Measurements from ENCODE around the gene CALR3. TPM values are rescaled to one million over a fixed set of nuclear protein-coding genes. Genes with fewer than 3 reads are reported as not detected.

Gene CALR3
- total and polyA plus RNA-seq, 4 donors, result 0.05 to 0.08 TPM; not detected in 2

DNA sequence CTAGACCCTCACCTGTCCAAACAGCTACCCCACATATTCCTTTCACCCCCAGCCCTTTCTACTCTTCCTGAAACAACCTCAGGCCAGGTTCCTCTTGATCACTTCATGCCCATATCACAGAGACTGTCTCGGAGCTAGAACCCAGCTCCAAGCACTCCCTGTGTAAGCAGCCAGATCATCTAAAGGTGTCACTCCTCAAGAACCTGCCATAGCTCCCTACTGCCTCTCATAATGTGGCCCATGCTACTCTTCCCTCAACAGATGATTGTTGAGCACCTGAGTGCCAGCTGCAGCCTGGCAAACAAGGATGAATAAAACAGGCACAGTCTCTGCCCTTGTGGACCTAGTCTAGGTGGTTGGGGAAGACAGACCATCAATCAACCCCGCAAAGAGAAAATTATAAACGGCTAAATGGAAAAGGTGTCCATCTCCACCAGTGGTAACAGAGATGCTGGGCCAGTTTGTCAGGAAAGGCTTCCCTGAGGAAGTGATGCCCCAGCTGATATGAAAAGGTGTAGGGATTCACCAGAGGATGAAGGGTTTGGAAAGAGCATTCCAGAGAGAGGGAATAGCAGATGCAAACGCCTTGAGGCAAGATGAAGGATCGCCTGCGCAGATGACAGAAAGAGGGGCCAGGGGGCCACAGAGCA, 32.5 kb downstream of the CALR3 start:
- H3K9ac ChIP-seq (ENCODE audit: low read depth in 1 of 2, low read length in 2 of 2), result no peak overlapping the region
- peaks cover 9 to 43% (median 31%) of the 10 kb centered on the region in 4 donors for H3K4me1 ChIP-seq (ENCODE audit: control insufficient read depth in 4 of 4, insufficient read depth in 4 of 4, low read length in 3 of 4)
- peak overlapping the region; percentile 43 to 65 for H3K27ac ChIP-seq (ENCODE audit: low read depth in 1 of 2, low read length in 2 of 2)
- TF ChIP-seq FOXA1 (IDR thresholded peaks at IDR 0.05), result no peak
- TF ChIP-seq JUND (IDR thresholded peaks at IDR 0.05), result no peak
- TF ChIP-seq HNF4A (conservative IDR thresholded peaks at IDR 0.05), result no peak
- TF ChIP-seq GABPA (IDR thresholded peaks at IDR 0.05 in 1 of 2, conservative IDR thresholded peaks at IDR 0.05 in 1 of 2), result no peak
- TF ChIP-seq YY1 (IDR thresholded peaks at IDR 0.05), result no peak
- TF ChIP-seq RXRA (IDR thresholded peaks at IDR 0.05), result no peak
- TF ChIP-seq TAF1 (conservative IDR thresholded peaks at IDR 0.05), result no peak
- TF ChIP-seq FOXA2 (IDR thresholded peaks at IDR 0.05), result no peak
- no peak for TF ChIP-seq NR2F2 (IDR thresholded peaks at IDR 0.05)
- TF ChIP-seq, protein P1, sequence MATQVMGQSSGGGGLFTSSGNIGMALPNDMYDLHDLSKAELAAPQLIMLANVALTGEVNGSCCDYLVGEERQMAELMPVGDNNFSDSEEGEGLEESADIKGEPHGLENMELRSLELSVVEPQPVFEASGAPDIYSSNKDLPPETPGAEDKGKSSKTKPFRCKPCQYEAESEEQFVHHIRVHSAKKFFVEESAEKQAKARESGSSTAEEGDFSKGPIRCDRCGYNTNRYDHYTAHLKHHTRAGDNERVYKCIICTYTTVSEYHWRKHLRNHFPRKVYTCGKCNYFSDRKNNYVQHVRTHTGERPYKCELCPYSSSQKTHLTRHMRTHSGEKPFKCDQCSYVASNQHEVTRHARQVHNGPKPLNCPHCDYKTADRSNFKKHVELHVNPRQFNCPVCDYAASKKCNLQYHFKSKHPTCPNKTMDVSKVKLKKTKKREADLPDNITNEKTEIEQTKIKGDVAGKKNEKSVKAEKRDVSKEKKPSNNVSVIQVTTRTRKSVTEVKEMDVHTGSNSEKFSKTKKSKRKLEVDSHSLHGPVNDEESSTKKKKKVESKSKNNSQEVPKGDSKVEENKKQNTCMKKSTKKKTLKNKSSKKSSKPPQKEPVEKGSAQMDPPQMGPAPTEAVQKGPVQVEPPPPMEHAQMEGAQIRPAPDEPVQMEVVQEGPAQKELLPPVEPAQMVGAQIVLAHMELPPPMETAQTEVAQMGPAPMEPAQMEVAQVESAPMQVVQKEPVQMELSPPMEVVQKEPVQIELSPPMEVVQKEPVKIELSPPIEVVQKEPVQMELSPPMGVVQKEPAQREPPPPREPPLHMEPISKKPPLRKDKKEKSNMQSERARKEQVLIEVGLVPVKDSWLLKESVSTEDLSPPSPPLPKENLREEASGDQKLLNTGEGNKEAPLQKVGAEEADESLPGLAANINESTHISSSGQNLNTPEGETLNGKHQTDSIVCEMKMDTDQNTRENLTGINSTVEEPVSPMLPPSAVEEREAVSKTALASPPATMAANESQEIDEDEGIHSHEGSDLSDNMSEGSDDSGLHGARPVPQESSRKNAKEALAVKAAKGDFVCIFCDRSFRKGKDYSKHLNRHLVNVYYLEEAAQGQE (IDR thresholded peaks at IDR 0.05), result no peak
- TF ChIP-seq, protein P2, sequence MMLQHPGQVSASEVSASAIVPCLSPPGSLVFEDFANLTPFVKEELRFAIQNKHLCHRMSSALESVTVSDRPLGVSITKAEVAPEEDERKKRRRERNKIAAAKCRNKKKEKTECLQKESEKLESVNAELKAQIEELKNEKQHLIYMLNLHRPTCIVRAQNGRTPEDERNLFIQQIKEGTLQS (IDR thresholded peaks at IDR 0.05), result no peak
- no peak overlapping the region for H3K4me3 ChIP-seq (ENCODE audit: low read depth in 1 of 3, low read length in 3 of 3)
- no peaks in the 10 kb centered on the region for H3K36me3 ChIP-seq (ENCODE audit: control insufficient read depth in 4 of 4, insufficient read depth in 3 of 4, low read depth in 1 of 4, low read length in 3 of 4)
- WGBS, result 86% methylated on average over 6 of the region's 6 CpGs
- no peak for DNase-seq (ENCODE audit: low spot score)
- no peaks in the 10 kb centered on the region for H3K9me3 ChIP-seq (ENCODE audit: control insufficient read depth in 4 of 4, low read length in 3 of 4)
- H3K27me3 ChIP-seq (ENCODE audit: control insufficient read depth in 4 of 4, insufficient read depth in 4 of 4, low read length in 3 of 4), result no peaks in the 10 kb centered on the region

DNA sequence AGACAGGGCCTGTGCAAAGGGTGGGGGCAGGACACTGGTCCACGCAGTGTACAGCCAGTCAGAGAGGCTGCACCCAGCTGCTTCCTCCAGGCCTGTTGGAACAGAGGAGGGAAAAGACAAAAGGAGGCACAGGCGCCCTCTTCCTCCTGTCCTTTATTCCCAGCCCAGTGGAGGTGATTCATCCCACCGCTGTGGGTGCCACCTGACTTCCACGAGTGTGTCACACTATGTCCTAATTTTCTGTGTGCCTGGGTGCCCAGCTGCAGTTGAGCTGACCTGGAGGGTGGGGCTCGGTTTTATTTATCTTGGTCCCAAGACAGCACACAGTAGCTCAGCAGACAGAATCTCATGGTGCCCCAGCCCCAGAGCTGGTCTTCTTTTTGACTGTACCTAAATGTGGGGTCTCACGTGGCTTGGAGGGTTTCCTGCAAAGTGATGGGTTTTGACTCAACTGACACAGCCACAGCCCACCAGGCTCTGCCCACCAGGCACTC, 33.2 kb downstream of the CALR3 start:
- no peaks in the 10 kb centered on the region for H3K9me3 ChIP-seq (ENCODE audit: control insufficient read depth in 4 of 4, low read length in 3 of 4)
- no peak overlapping the region for H3K9ac ChIP-seq (ENCODE audit: low read depth in 1 of 2, low read length in 2 of 2)
- peak overlapping the region; percentile 53 to 65 for H3K27ac ChIP-seq (ENCODE audit: low read depth in 1 of 2, low read length in 2 of 2)
- no peaks in the 10 kb centered on the region for H3K36me3 ChIP-seq (ENCODE audit: control insufficient read depth in 4 of 4, insufficient read depth in 3 of 4, low read depth in 1 of 4, low read length in 3 of 4)
- H3K4me3 ChIP-seq (ENCODE audit: low read depth in 1 of 3, low read length in 3 of 3), result no peak overlapping the region
- H3K27me3 ChIP-seq (ENCODE audit: control insufficient read depth in 4 of 4, insufficient read depth in 4 of 4, low read length in 3 of 4), result no peaks in the 10 kb centered on the region
- TF ChIP-seq RXRA (IDR thresholded peaks at IDR 0.05), result peak in 1 of 2 donors; percentile 83
- peak; percentile 16 for TF ChIP-seq YY1 (IDR thresholded peaks at IDR 0.05)
- TF ChIP-seq TAF1 (conservative IDR thresholded peaks at IDR 0.05), result no peak
- peak; percentile 8 to 66 for TF ChIP-seq HNF4A (conservative IDR thresholded peaks at IDR 0.05)
- peak; percentile 16 for TF ChIP-seq SP1 (IDR thresholded peaks at IDR 0.05)
- TF ChIP-seq, protein P3, sequence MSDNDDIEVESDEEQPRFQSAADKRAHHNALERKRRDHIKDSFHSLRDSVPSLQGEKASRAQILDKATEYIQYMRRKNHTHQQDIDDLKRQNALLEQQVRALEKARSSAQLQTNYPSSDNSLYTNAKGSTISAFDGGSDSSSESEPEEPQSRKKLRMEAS (IDR thresholded peaks at IDR 0.05), result no peak
- TF ChIP-seq JUND (IDR thresholded peaks at IDR 0.05), result peak in 1 of 2 donors; percentile 86
- peaks cover 9 to 44% (median 33%) of the 10 kb centered on the region in 4 donors for H3K4me1 ChIP-seq (ENCODE audit: control insufficient read depth in 4 of 4, insufficient read depth in 4 of 4, low read length in 3 of 4)
- DNase-seq (ENCODE audit: low spot score), result no peak
- 56% methylated on average over 6 of the region's 6 CpGs for WGBS

DNA sequence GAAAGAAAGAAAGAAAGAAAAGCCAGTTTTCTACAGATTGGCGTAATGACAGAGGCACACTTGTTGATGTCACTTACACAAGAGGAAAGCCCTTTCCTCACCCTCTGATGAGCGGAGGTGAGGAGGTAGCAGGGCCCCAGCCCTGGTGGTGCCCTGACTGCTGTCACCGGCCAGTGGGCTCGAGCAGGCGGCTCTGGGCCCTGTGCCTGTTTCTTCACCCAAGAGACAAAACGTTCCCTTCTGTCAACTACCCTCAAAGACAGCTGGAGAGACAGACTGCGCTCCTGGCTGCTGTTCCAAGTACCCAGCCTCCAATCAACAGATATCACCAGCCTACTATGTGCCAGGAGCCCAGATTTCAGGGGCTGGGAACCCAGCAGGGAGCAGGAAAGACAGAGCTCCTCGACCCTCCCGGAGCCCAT, 34.3 kb downstream of the CALR3 start:
- Histone ChIP-seq H3K36me3 (ENCODE audit: control insufficient read depth in 4 of 4, insufficient read depth in 3 of 4, low read depth in 1 of 4, low read length in 3 of 4) (no peaks in the 10 kb centered on the region), H3K9me3 (ENCODE audit: control insufficient read depth in 4 of 4, low read length in 3 of 4) (no peaks in the 10 kb centered on the region), H3K9ac (ENCODE audit: low read depth in 1 of 2, low read length in 2 of 2) (no peak overlapping the region), H3K4me1 (ENCODE audit: control insufficient read depth in 4 of 4, insufficient read depth in 4 of 4, low read length in 3 of 4) (peaks cover 12 to 53% (median 37%) of the 10 kb centered on the region in 4 donors), H3K27me3 (ENCODE audit: control insufficient read depth in 4 of 4, insufficient read depth in 4 of 4, low read length in 3 of 4) (no peaks in the 10 kb centered on the region), H3K4me3 (ENCODE audit: low read depth in 1 of 3, low read length in 3 of 3) (no peak overlapping the region), H3K27ac (ENCODE audit: low read depth in 1 of 2, low read length in 2 of 2) (peak overlapping the region; percentile 53 to 65)
- WGBS, result 71% methylated on average over 9 of the region's 9 CpGs
- no peak for DNase-seq (ENCODE audit: low spot score)
- no peak for TF ChIP-seq FOXA2 (IDR thresholded peaks at IDR 0.05)
- TF ChIP-seq, protein P2 (IDR thresholded peaks at IDR 0.05), result no peak
- TF ChIP-seq FOXA1 (IDR thresholded peaks at IDR 0.05), result no peak
- no peak for TF ChIP-seq SP1 (IDR thresholded peaks at IDR 0.05)
- TF ChIP-seq EGR1 (IDR thresholded peaks at IDR 0.05; ENCODE audit: low read depth in 2 of 2), result no peak
- no peak for TF ChIP-seq YY1 (IDR thresholded peaks at IDR 0.05)
- no peak for TF ChIP-seq NR2F2 (IDR thresholded peaks at IDR 0.05)
- TF ChIP-seq, protein P4, sequence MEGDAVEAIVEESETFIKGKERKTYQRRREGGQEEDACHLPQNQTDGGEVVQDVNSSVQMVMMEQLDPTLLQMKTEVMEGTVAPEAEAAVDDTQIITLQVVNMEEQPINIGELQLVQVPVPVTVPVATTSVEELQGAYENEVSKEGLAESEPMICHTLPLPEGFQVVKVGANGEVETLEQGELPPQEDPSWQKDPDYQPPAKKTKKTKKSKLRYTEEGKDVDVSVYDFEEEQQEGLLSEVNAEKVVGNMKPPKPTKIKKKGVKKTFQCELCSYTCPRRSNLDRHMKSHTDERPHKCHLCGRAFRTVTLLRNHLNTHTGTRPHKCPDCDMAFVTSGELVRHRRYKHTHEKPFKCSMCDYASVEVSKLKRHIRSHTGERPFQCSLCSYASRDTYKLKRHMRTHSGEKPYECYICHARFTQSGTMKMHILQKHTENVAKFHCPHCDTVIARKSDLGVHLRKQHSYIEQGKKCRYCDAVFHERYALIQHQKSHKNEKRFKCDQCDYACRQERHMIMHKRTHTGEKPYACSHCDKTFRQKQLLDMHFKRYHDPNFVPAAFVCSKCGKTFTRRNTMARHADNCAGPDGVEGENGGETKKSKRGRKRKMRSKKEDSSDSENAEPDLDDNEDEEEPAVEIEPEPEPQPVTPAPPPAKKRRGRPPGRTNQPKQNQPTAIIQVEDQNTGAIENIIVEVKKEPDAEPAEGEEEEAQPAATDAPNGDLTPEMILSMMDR (IDR thresholded peaks at IDR 0.05; ENCODE audit: low read depth, low read length, missing input control), result no peak
- TF ChIP-seq, protein P1 (IDR thresholded peaks at IDR 0.05), result no peak
- TF ChIP-seq, protein P3 (IDR thresholded peaks at IDR 0.05), result no peak
